PC-9 (cell line): ENCODE measurements around the gene EYS. TPM values are rescaled to one million over a fixed set of nuclear protein-coding genes. Genes with fewer than 3 reads are reported as not detected.
"Not testable (repeated sequence)": the region's sequence is repeated elsewhere in the genome, so short reads cannot be mapped to it uniquely, and the experiment has no call there.

Experiments
- BruUV-seq: library from RNA; stranded (reverse); fragments of 400-500 nt; replicated peaks from 2 replicates; lab custom pipeline; 2021; lab: Mats Ljungman, UMichigan
- CTCF ChIA-PET: fragments of 300-600 bp; sonication (Branson Sonifier 250); formaldehyde crosslinking; loops from one replicate; lab custom pipeline; 2022; ENCODE audit warnings: antibody characterized with exemption; lab: Charles Lee
- POLR2A ChIA-PET: fragments of 300-600 bp; sonication (Branson Sonifier 250); formaldehyde crosslinking; loops from one replicate; lab custom pipeline; 2022; ENCODE audit warnings: antibody characterized with exemption; ENCODE audit not compliant: unreplicated experiment; lab: Charles Lee
- DNase-seq, 2 experiments: peaks; one replicate each; pipeline versions ENCODE4 v3.0.0 to v3.0.0-alpha.2; 2015 to 2022; ENCODE audit warnings: mixed read lengths in 1 of 2
- H2AFZ ChIP-seq: fragments of 200-600 bp; sonication (generic); 2 replicates; pipeline ENCODE4 v1.8.1; 2017; ENCODE audit warnings: antibody characterized with exemption
- H3F3A ChIP-seq: fragments of 200-600 bp; sonication (generic); 2 replicates; pipeline ENCODE4 v1.8.1; 2017; ENCODE audit warnings: antibody characterized with exemption, mild to moderate bottlenecking, low read depth; ENCODE audit not compliant: insufficient read depth
- H3K27ac ChIP-seq: fragments of 200-600 bp; sonication (generic); 2 replicates; pipeline ENCODE4 v1.6.1; 2016; ENCODE audit warnings: mixed run types
- H3K27me3 ChIP-seq: fragments of 200-600 bp; sonication (generic); 2 replicates; pipeline ENCODE4 v1.6.1; 2016; ENCODE audit warnings: low read depth, mixed run types; ENCODE audit not compliant: insufficient read depth
- H3K36me3 ChIP-seq: fragments of 200-600 bp; sonication (generic); 2 replicates; pipeline ENCODE4 v1.6.1; 2016; ENCODE audit warnings: low read depth, mixed run types
- H3K4me1 ChIP-seq: fragments of 200-600 bp; sonication (generic); replicated peaks from 2 replicates; pipeline ENCODE4 v1.6.1; 2016; ENCODE audit warnings: mixed run types; ENCODE audit not compliant: insufficient read depth
- H3K4me2 ChIP-seq: fragments of 200-600 bp; sonication (generic); 2 replicates; pipeline ENCODE4 v1.6.1; 2017; ENCODE audit warnings: mixed run types
- H3K4me3 ChIP-seq: fragments of 200-600 bp; sonication (generic); 2 replicates; pipeline ENCODE4 v1.6.1; 2016; ENCODE audit warnings: mixed run types
- H3K79me2 ChIP-seq: fragments of 200-600 bp; sonication (generic); 2 replicates; pipeline ENCODE4 v1.6.1; 2017; ENCODE audit warnings: low read depth, mixed run types
- H3K9me2 ChIP-seq: fragments of 200-600 bp; sonication (generic); 2 replicates; pipeline ENCODE4 v1.8.1; 2017; ENCODE audit warnings: mild to moderate bottlenecking; ENCODE audit not compliant: insufficient read depth
- H3K9me3 ChIP-seq: fragments of 200-600 bp; sonication (generic); 2 replicates; pipeline ENCODE4 v1.8.1; 2016; ENCODE audit warnings: low read depth; ENCODE audit not compliant: insufficient read depth
- H4K20me1 ChIP-seq: fragments of 200-600 bp; sonication (generic); 2 replicates; pipeline ENCODE4 v1.8.1; 2017; ENCODE audit not compliant: insufficient read depth
- CTCF ChIP-seq: fragments of 200-600 bp; sonication (generic); conservative IDR thresholded peaks from 2 replicates; pipeline ENCODE4 v1.6.1; 2017; ENCODE audit warnings: mixed run types, antibody characterized with exemption, mild to moderate bottlenecking, moderate library complexity
- EZH2 ChIP-seq: fragments of 200-600 bp; sonication (generic); IDR thresholded peaks from 2 replicates; pipeline ENCODE4 v1.8.0; 2017; ENCODE audit warnings: antibody characterized with exemption, low read depth
- intact Hi-C: fragments of 100-400 bp; cut with micrococcal nuclease; formaldehyde crosslinking; loops from one replicate; pipeline ENCODE4 v1.10.0; 2022; ENCODE audit not compliant: unreplicated experiment
- total RNA-seq: library from RNA; stranded (reverse); gene quantifications from 2 replicates; pipeline ENCODE4 v1.2.3, GENCODE V29; 2021

EYS gene
- total RNA-seq, 1 experiment from 2014 or later, result not detected

- no peak for DNase-seq
- no peak overlapping the region for H3K4me2 ChIP-seq
- BruUV-seq, result no TSS peak
- H3K9me3 ChIP-seq, result no peaks in the 10 kb centered on the region
- POLR2A ChIA-PET, result no interaction called here
- H4K20me1 ChIP-seq, result no peaks in the 10 kb centered on the region
- no peaks in the 10 kb centered on the region for H3F3A ChIP-seq
- no peaks in the 10 kb centered on the region for H3K4me1 ChIP-seq
- no peaks in the 10 kb centered on the region for H3K36me3 ChIP-seq
- CTCF ChIA-PET, result no interaction called here
- intact Hi-C loops, result no loop called here
- no peaks in the 10 kb centered on the region for H3K27me3 ChIP-seq
- H3K9me2 ChIP-seq, result no peaks in the 10 kb centered on the region
- TF ChIP-seq CTCF, result no peak
- no peak overlapping the region for H3K27ac ChIP-seq
- no peak overlapping the region for H2AFZ ChIP-seq
- no peaks in the 10 kb centered on the region for H3K79me2 ChIP-seq
- H3K4me3 ChIP-seq, result no peak overlapping the region
Measured at GRCh38 chr6:63968650-63969049, 1738.4 kb downstream of the EYS start.

- ChIA-PET POLR2A (no interaction called here), CTCF (no interaction called here)
- no peak overlapping the region for H3K27ac ChIP-seq
- intact Hi-C loops, result no loop called here
- H4K20me1 ChIP-seq, result no peaks in the 10 kb centered on the region
- TF ChIP-seq EZH2, result no peak
- no peak for TF ChIP-seq CTCF
- H3K9me3 ChIP-seq, result no peaks in the 10 kb centered on the region
- no peak for DNase-seq
- H3K79me2 ChIP-seq, result no peaks in the 10 kb centered on the region
- no peaks in the 10 kb centered on the region for H3K4me1 ChIP-seq
- no peak overlapping the region for H3K4me3 ChIP-seq
- no peak overlapping the region for H3K4me2 ChIP-seq
- H3K9me2 ChIP-seq, result no peaks in the 10 kb centered on the region
- no TSS peak for BruUV-seq
- no peaks in the 10 kb centered on the region for H3F3A ChIP-seq
- H2AFZ ChIP-seq, result no peak overlapping the region
- no peaks in the 10 kb centered on the region for H3K36me3 ChIP-seq
- no peaks in the 10 kb centered on the region for H3K27me3 ChIP-seq
Measured at GRCh38 chr6:63964366-63964765, 1742.7 kb downstream of the EYS start.

- TF ChIP-seq CTCF (no peak), EZH2 (no peak)
- intact Hi-C loops, result no loop called here
- Histone ChIP-seq H2AFZ (no peak overlapping the region), H3K79me2 (no peaks in the 10 kb centered on the region), H3K4me2 (no peak overlapping the region), H3K27me3 (no peaks in the 10 kb centered on the region), H3K27ac (no peak overlapping the region), H3F3A (no peaks in the 10 kb centered on the region), H4K20me1 (no peaks in the 10 kb centered on the region), H3K36me3 (no peaks in the 10 kb centered on the region), H3K4me3 (no peak overlapping the region), H3K9me3 (no peaks in the 10 kb centered on the region), H3K4me1 (no peaks in the 10 kb centered on the region), H3K9me2 (no peaks in the 10 kb centered on the region)
- ChIA-PET POLR2A (no interaction called here), CTCF (no interaction called here)
- no TSS peak for BruUV-seq
- DNase-seq, result no peak
Measured at GRCh38 chr6:63963769-63964315, 1743.2 kb downstream of the EYS start.

- H3K4me1 ChIP-seq, H3F3A ChIP-seq, H3K79me2 ChIP-seq, POLR2A ChIA-PET, CTCF ChIA-PET, H3K4me3 ChIP-seq, BruUV-seq, DNase-seq, H4K20me1 ChIP-seq, H2AFZ ChIP-seq, H3K9me3 ChIP-seq, H3K4me2 ChIP-seq, H3K27ac ChIP-seq, intact Hi-C loops, H3K27me3 ChIP-seq, H3K36me3 ChIP-seq, H3K9me2 ChIP-seq: not testable (repeated sequence)
Measured at GRCh38 chr6:63953336-63954021, 1753.5 kb downstream of the EYS start.
